Measurements from ENCODE around the gene SF1. TPM values are rescaled to one million over a fixed set of nuclear protein-coding genes. Genes with fewer than 3 reads are reported as not detected.

The SF1 gene
- polyA plus RNA-seq, 1 of the 3 experiments (the other 2 are of a cell fraction) = 66.3 TPM

DNA sequence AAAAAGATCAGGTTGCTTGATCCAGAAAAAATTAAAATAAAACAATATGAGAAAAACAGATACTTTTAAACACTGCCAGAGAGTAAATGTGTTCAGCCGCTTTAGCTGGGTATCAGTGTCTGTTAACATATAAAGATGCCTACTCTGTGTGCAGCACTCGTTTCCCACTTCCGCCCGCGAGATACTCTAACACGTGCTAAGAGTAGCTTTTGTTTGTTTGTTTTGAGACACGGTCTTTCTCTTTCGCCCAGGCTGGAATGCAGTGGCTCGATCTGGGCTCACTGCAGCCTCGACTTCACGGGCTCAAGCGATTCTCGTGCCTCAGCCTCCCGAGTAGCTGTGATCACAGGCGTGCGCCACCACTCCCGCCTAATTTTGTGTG, 32.5 kb upstream of the SF1 start:
- Histone ChIP-seq H3K9me3 (no peaks in the 10 kb centered on the region), H3K9ac (no peak overlapping the region), H3K27me3 (ENCODE audit: insufficient read depth) (no peaks in the 10 kb centered on the region), H3K4me1 (ENCODE audit: control insufficient read depth in 1 of 2, insufficient read depth in 2 of 2, low read depth in 1 of 2, low read length in 1 of 2) (peaks cover 8% of the 10 kb centered on the region in 2 experiments; a peak in 2 of 4 replicates), H3K27ac (ENCODE audit: low read depth in 2 of 2, low read length in 1 of 2) (peak overlapping the region in 1 of 2 experiments; percentile 37; a peak in 1 of 4 replicates), H3K4me2 (peak overlapping the region; percentile 99), H3K36me3 (replicated peaks in 1 of 2; ENCODE audit: control insufficient read depth in 1 of 2, insufficient read depth in 2 of 2, low read length in 1 of 2) (peaks cover 0 to 20% of the 10 kb centered on the region in 2 experiments), H3K4me3 (ENCODE audit: low read depth in 2 of 2, low read length in 1 of 2) (peak overlapping the region; percentile 68 to 96), H3F3A (replicated peaks; ENCODE audit: insufficient read depth) (peaks cover 4% of the 10 kb centered on the region), H2AFZ (ENCODE audit: low read depth) (peak overlapping the region; percentile 93; the same call in 1 of the 2 replicates), H3K79me2 (ENCODE audit: insufficient read depth) (peaks cover 11% of the 10 kb centered on the region), H4K20me1 (ENCODE audit: insufficient read depth) (no peaks in the 10 kb centered on the region), H3K9me2 (no peaks in the 10 kb centered on the region)
- WGBS (ENCODE audit: low lambda C conversion rate) = 64% methylated on average over 17 of the region's 17 CpGs
- TF ChIP-seq POLR2AphosphoS5 (IDR thresholded peaks at IDR 0.05; ENCODE audit: low read depth, low read length) (no peak), GABPA (IDR thresholded peaks at IDR 0.05; ENCODE audit: low read depth) (no peak), ELF1 (IDR thresholded peaks at IDR 0.05) (no peak), FOXJ3 (CRISPR knock-in tag; IDR thresholded peaks at IDR 0.05) (no peak), JUND (IDR thresholded peaks at IDR 0.05) (no peak), CHD2 (IDR thresholded peaks at IDR 0.05; ENCODE audit: low read length, partially characterized antibody) (no peak), NRF1 (IDR thresholded peaks at IDR 0.05; ENCODE audit: low read depth, low read length) (no peak), EP300 (IDR thresholded peaks at IDR 0.05; ENCODE audit: borderline replicate concordance in 1 of 2, low read depth in 1 of 2, low read length in 1 of 2) (no peak), RFX5 (IDR thresholded peaks at IDR 0.05; ENCODE audit: low read length) (no peak), RAD21 (IDR thresholded peaks at IDR 0.05; ENCODE audit: low read length) (no peak), FOSL2 (IDR thresholded peaks at IDR 0.05; ENCODE audit: borderline replicate concordance, low read depth) (no peak), TAF1 (IDR thresholded peaks at IDR 0.05; ENCODE audit: borderline replicate concordance, low read depth, low read length) (no peak), RXRA (IDR thresholded peaks at IDR 0.05; ENCODE audit: borderline replicate concordance, low read depth) (no peak)
- TF ChIP-seq, protein P1, sequence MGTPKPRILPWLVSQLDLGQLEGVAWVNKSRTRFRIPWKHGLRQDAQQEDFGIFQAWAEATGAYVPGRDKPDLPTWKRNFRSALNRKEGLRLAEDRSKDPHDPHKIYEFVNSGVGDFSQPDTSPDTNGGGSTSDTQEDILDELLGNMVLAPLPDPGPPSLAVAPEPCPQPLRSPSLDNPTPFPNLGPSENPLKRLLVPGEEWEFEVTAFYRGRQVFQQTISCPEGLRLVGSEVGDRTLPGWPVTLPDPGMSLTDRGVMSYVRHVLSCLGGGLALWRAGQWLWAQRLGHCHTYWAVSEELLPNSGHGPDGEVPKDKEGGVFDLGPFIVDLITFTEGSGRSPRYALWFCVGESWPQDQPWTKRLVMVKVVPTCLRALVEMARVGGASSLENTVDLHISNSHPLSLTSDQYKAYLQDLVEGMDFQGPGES (IDR thresholded peaks at IDR 0.05; ENCODE audit: low read depth, low read length) = no peak
- TF ChIP-seq, protein P2, sequence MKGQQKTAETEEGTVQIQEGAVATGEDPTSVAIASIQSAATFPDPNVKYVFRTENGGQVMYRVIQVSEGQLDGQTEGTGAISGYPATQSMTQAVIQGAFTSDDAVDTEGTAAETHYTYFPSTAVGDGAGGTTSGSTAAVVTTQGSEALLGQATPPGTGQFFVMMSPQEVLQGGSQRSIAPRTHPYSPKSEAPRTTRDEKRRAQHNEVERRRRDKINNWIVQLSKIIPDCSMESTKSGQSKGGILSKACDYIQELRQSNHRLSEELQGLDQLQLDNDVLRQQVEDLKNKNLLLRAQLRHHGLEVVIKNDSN (IDR thresholded peaks at IDR 0.05; ENCODE audit: borderline replicate concordance, low read depth) = no peak
- TF ChIP-seq, protein P3, sequence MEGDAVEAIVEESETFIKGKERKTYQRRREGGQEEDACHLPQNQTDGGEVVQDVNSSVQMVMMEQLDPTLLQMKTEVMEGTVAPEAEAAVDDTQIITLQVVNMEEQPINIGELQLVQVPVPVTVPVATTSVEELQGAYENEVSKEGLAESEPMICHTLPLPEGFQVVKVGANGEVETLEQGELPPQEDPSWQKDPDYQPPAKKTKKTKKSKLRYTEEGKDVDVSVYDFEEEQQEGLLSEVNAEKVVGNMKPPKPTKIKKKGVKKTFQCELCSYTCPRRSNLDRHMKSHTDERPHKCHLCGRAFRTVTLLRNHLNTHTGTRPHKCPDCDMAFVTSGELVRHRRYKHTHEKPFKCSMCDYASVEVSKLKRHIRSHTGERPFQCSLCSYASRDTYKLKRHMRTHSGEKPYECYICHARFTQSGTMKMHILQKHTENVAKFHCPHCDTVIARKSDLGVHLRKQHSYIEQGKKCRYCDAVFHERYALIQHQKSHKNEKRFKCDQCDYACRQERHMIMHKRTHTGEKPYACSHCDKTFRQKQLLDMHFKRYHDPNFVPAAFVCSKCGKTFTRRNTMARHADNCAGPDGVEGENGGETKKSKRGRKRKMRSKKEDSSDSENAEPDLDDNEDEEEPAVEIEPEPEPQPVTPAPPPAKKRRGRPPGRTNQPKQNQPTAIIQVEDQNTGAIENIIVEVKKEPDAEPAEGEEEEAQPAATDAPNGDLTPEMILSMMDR (IDR thresholded peaks at IDR 0.05) = no peak
- TF ChIP-seq, protein P4, sequence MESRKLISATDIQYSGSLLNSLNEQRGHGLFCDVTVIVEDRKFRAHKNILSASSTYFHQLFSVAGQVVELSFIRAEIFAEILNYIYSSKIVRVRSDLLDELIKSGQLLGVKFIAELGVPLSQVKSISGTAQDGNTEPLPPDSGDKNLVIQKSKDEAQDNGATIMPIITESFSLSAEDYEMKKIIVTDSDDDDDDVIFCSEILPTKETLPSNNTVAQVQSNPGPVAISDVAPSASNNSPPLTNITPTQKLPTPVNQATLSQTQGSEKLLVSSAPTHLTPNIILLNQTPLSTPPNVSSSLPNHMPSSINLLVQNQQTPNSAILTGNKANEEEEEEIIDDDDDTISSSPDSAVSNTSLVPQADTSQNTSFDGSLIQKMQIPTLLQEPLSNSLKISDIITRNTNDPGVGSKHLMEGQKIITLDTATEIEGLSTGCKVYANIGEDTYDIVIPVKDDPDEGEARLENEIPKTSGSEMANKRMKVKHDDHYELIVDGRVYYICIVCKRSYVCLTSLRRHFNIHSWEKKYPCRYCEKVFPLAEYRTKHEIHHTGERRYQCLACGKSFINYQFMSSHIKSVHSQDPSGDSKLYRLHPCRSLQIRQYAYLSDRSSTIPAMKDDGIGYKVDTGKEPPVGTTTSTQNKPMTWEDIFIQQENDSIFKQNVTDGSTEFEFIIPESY (IDR thresholded peaks at IDR 0.05; ENCODE audit: borderline replicate concordance, low read depth) = no peak
- TF ChIP-seq, protein P5, sequence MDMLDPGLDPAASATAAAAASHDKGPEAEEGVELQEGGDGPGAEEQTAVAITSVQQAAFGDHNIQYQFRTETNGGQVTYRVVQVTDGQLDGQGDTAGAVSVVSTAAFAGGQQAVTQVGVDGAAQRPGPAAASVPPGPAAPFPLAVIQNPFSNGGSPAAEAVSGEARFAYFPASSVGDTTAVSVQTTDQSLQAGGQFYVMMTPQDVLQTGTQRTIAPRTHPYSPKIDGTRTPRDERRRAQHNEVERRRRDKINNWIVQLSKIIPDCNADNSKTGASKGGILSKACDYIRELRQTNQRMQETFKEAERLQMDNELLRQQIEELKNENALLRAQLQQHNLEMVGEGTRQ (IDR thresholded peaks at IDR 0.05; ENCODE audit: borderline replicate concordance, low read depth, low read length) = no peak
- TF ChIP-seq, protein P6, sequence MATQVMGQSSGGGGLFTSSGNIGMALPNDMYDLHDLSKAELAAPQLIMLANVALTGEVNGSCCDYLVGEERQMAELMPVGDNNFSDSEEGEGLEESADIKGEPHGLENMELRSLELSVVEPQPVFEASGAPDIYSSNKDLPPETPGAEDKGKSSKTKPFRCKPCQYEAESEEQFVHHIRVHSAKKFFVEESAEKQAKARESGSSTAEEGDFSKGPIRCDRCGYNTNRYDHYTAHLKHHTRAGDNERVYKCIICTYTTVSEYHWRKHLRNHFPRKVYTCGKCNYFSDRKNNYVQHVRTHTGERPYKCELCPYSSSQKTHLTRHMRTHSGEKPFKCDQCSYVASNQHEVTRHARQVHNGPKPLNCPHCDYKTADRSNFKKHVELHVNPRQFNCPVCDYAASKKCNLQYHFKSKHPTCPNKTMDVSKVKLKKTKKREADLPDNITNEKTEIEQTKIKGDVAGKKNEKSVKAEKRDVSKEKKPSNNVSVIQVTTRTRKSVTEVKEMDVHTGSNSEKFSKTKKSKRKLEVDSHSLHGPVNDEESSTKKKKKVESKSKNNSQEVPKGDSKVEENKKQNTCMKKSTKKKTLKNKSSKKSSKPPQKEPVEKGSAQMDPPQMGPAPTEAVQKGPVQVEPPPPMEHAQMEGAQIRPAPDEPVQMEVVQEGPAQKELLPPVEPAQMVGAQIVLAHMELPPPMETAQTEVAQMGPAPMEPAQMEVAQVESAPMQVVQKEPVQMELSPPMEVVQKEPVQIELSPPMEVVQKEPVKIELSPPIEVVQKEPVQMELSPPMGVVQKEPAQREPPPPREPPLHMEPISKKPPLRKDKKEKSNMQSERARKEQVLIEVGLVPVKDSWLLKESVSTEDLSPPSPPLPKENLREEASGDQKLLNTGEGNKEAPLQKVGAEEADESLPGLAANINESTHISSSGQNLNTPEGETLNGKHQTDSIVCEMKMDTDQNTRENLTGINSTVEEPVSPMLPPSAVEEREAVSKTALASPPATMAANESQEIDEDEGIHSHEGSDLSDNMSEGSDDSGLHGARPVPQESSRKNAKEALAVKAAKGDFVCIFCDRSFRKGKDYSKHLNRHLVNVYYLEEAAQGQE (IDR thresholded peaks at IDR 0.05; ENCODE audit: low read depth, low read length) = no peak
- ChIA-PET CTCF (interaction anchor here (0.9 to 1.6 kb wide), 6 partner anchors 24 to 122 kb away, joined by 3 to 6 read pairs (median 4); partner anchors contain the start of gene CDC42BPG), POLR2A (interaction anchor here (1.0 to 1.7 kb wide), 4 partner anchors 11 to 67 kb away, joined by 3 to 6 read pairs (median 4); partner anchors contain the start of gene EHD1)
- DNase-seq = no peak

Measured in SK-N-SH (cell line).